HG03097 (cell line): ENCODE measurements around the gene WWOX.

ENCODE experiments used
- ATAC-seq: cut with Tn5 transposase; IDR thresholded peaks from one replicate; pipeline ENCODE4 v1.9.1; 2021; ENCODE audit not compliant: unreplicated experiment, low FRiP score

The WWOX gene

GRCh38 chr16:78794581-78795250 lies 695.3 kb downstream of the WWOX start:
- no peak for ATAC-seq

GRCh38 chr16:78795433-78795832 lies 696.0 kb downstream of the WWOX start:
- ATAC-seq = no peak

GRCh38 chr16:78796221-78796866 lies 696.9 kb downstream of the WWOX start:
- no peak for ATAC-seq

- ATAC-seq = no peak
Observed at GRCh38 chr16:78799429-78799828, 700.0 kb downstream of the WWOX start.

- ATAC-seq = no peak
Observed at GRCh38 chr16:78800523-78800922, 701.1 kb downstream of the WWOX start.

GRCh38 chr16:78804058-78804735 lies 704.7 kb downstream of the WWOX start:
- ATAC-seq = no peak

- ATAC-seq = no peak
Observed at GRCh38 chr16:78805556-78805955, 706.1 kb downstream of the WWOX start.

GRCh38 chr16:78811247-78811646 lies 711.8 kb downstream of the WWOX start:
- no peak for ATAC-seq

- ATAC-seq = no peak
Observed at GRCh38 chr16:78812582-78812981, 713.1 kb downstream of the WWOX start.

GRCh38 chr16:78813661-78814311 lies 714.3 kb downstream of the WWOX start:
- ATAC-seq = no peak

GRCh38 chr16:78815713-78816112 lies 716.3 kb downstream of the WWOX start:
- ATAC-seq = no peak

- ATAC-seq = no peak
Observed at GRCh38 chr16:78816499-78817195, 717.2 kb downstream of the WWOX start.

- no peak for ATAC-seq
Observed at GRCh38 chr16:78817200-78817739, 717.8 kb downstream of the WWOX start.

GRCh38 chr16:78821335-78821734 lies 721.9 kb downstream of the WWOX start:
- ATAC-seq = no peak

- ATAC-seq = no peak
Observed at GRCh38 chr16:78822509-78822908, 723.1 kb downstream of the WWOX start.

GRCh38 chr16:78823027-78823426 lies 723.6 kb downstream of the WWOX start:
- no peak for ATAC-seq

GRCh38 chr16:78829280-78829679 lies 729.8 kb downstream of the WWOX start:
- ATAC-seq = no peak

- ATAC-seq = no peak
Observed at GRCh38 chr16:78830599-78830998, 731.1 kb downstream of the WWOX start.

- no peak for ATAC-seq
Observed at GRCh38 chr16:78832100-78832499, 732.6 kb downstream of the WWOX start.

- ATAC-seq = no peak
Observed at GRCh38 chr16:78836802-78837491, 737.5 kb downstream of the WWOX start.
